ENCODE data around the gene RPP25L. TPM values are rescaled to one million over a fixed set of nuclear protein-coding genes. Genes with fewer than 3 reads are reported as not detected.
A peak's percentile ranks its signal among the peaks of the same experiment; 100 is the strongest.

Gene RPP25L
- total RNA-seq, 1 experiment from 2014 or later, result 17.2 TPM

DNA sequence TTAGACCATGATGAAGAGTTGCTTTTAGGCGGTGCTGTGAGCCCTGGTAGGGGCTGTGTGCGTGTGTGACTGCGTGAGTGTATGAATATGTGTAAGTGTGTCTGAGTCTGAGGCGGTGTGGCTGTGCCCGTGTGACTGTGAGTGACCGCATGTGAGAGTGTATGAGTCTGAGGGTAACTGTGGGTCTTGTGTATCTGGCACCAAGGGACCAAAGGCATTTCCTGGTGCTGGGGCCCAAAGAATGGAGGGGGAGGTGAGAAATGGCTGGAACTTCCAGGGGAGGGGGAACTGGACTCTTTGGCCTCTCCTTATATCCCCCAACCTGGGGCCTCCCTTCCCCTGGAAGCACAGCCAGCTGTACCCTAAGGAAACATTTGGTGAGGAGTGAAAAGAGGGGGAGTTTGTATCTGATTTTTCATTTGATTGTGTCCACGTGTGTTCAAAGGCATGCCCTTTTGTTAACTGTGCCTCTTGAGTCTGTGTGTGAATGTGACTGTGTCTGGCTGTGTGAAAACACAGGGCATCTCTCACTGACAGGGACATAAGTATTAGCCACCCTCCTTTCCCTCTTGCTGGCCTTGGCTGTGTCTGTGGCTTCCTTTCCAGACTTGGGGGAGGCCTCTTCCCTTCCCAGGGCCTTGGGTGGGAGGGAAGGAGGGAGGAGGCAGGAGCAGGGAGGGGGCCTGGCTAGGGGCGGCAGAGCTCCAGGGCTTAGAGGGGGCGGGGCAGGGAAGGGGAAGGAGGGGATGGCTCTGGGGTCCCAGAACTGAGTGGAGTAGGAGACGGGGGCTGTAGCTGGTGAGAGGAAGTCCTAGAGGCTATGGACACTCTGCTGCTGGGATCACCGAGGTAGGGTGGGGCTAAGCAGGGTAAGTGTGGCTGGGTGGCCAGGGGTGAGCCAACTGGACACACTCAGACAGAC, 41.5 kb upstream of the RPP25L start:
- H3K27ac ChIP-seq (ENCODE audit: insufficient read length, low read depth, low read length), result no peak overlapping the region
- no peak overlapping the region for H2AFZ ChIP-seq (ENCODE audit: low read length)
- H3K27ac Mint-ChIP-seq, result peak overlapping the region in 2 of 3 experiments; percentile 46 to 72; a peak in 5 of 7 replicates

More for the DNA sequence above, 41.5 kb upstream of the RPP25L start:
- H4K20me1 ChIP-seq (ENCODE audit: control insufficient read depth, insufficient read depth, insufficient read length), result peaks cover 3% of the 10 kb centered on the region
- H4K5ac ChIP-seq (ENCODE audit: insufficient read length, low read depth, low read length), result no peak overlapping the region
- H2AK5ac ChIP-seq (ENCODE audit: insufficient read length, low read length), result no peak overlapping the region
- peaks cover 5% of the 10 kb centered on the region; the same call in 1 of the 2 replicates for H3K4me1 ChIP-seq (ENCODE audit: insufficient read depth, low read length)
- peaks cover 7% of the 10 kb centered on the region for H3K23me2 ChIP-seq (ENCODE audit: insufficient read length, low read depth, low read length, poor library complexity, severe bottlenecking)
- H2BK15ac ChIP-seq (ENCODE audit: low read depth, low read length), result no peak overlapping the region
- H3K56ac ChIP-seq (ENCODE audit: insufficient read length, low read depth, low read length), result no peak overlapping the region
- no peak overlapping the region for H2BK12ac ChIP-seq (ENCODE audit: insufficient read length, low read depth, low read length)
- H3T11ph ChIP-seq (ENCODE audit: low read length), result no peak overlapping the region
- H3K4ac ChIP-seq (ENCODE audit: low read depth, low read length), result no peak overlapping the region
- H3K27me3 Mint-ChIP-seq (ENCODE audit: low read depth), result peaks cover 5% of the 10 kb centered on the region
- H3K79me2 ChIP-seq (ENCODE audit: insufficient read depth, low read length), result no peaks in the 10 kb centered on the region
- TF ChIP-seq, protein P1, sequence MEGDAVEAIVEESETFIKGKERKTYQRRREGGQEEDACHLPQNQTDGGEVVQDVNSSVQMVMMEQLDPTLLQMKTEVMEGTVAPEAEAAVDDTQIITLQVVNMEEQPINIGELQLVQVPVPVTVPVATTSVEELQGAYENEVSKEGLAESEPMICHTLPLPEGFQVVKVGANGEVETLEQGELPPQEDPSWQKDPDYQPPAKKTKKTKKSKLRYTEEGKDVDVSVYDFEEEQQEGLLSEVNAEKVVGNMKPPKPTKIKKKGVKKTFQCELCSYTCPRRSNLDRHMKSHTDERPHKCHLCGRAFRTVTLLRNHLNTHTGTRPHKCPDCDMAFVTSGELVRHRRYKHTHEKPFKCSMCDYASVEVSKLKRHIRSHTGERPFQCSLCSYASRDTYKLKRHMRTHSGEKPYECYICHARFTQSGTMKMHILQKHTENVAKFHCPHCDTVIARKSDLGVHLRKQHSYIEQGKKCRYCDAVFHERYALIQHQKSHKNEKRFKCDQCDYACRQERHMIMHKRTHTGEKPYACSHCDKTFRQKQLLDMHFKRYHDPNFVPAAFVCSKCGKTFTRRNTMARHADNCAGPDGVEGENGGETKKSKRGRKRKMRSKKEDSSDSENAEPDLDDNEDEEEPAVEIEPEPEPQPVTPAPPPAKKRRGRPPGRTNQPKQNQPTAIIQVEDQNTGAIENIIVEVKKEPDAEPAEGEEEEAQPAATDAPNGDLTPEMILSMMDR (conservative IDR thresholded peaks at IDR 0.05), result no peak
- H3K27me3 ChIP-seq (ENCODE audit: insufficient read depth, low read length), result no peaks in the 10 kb centered on the region
- no peak overlapping the region for H3K23ac ChIP-seq (ENCODE audit: insufficient read length, low read depth, low read length)
- H3K36me3 Mint-ChIP-seq (ENCODE audit: insufficient read depth in 1 of 3, low read depth in 3 of 3), result peaks cover 8 to 17% (median 15%) of the 10 kb centered on the region in 3 experiments; a peak in 5 of 7 replicates
- H3K9ac ChIP-seq (ENCODE audit: extremely low read depth, insufficient read length, low read length), result no peak overlapping the region
- H2BK120ac ChIP-seq (ENCODE audit: low read depth, low read length, poor library complexity, severe bottlenecking), result no peak overlapping the region
- no peak overlapping the region for H3K14ac ChIP-seq (ENCODE audit: insufficient read depth, low read length)
- no peaks in the 10 kb centered on the region for H3K79me1 ChIP-seq (ENCODE audit: insufficient read depth, low read depth, low read length, poor library complexity, severe bottlenecking)
- no CpG with 5 or more reads among the region's 11 CpGs for WGBS (ENCODE audit: extremely low coverage, insufficient read length, low lambda C conversion rate)
- no peak overlapping the region for H4K91ac ChIP-seq (ENCODE audit: insufficient read length, low read depth, low read length)
- H3K4me3 Mint-ChIP-seq, result peak overlapping the region in 1 of 2 experiments; percentile 71; a peak in 3 of 5 replicates
- H3K4me1 Mint-ChIP-seq, result peaks cover 30 to 42% of the 10 kb centered on the region in 2 experiments
- no peak overlapping the region for H3K4me2 ChIP-seq (ENCODE audit: insufficient read depth, insufficient read length, low read length)
- H3K9me3 Mint-ChIP-seq, result no peaks in the 10 kb centered on the region
- DNase-seq, result no peak
- H2BK5ac ChIP-seq (ENCODE audit: insufficient read length, low read length), result no peak overlapping the region
- no peaks in the 10 kb centered on the region for H3K9me3 ChIP-seq (ENCODE audit: control insufficient read depth, low read depth, low read length)
- H4K8ac ChIP-seq (replicated peaks; ENCODE audit: insufficient read length, low read depth, low read length), result no peak overlapping the region
- H3K18ac ChIP-seq (ENCODE audit: insufficient read length, low read depth, low read length), result no peak overlapping the region
- no peak overlapping the region for H2BK20ac ChIP-seq (ENCODE audit: low read depth, low read length, poor library complexity, severe bottlenecking)
